Endothelial cell of umbilical vein (primary cell): Measurements from ENCODE around the gene SLA2. TPM values are rescaled to one million over a fixed set of nuclear protein-coding genes. Genes with fewer than 3 reads are reported as not detected.

ENCODE experiments used
- BruUV-seq: library from RNA; stranded (reverse); fragments of 400-500 nt; replicated peaks from 2 replicates; lab custom pipeline; 2021; lab: Mats Ljungman, UMichigan
- CTCF ChIA-PET: fragments of 300-600, 350-600 bp; sonication (Branson Sonifier 250); formaldehyde crosslinking; loops from one replicate; lab custom pipeline; 2021; ENCODE audit warnings: antibody characterized with exemption, inconsistent platforms; lab: Charles Lee
- POLR2A ChIA-PET: fragments of 300-600, 350-600 bp; sonication (Branson Sonifier 250); formaldehyde crosslinking; loops from one replicate; lab custom pipeline; 2021; ENCODE audit warnings: antibody characterized with exemption, inconsistent platforms; lab: Charles Lee
- DNase-seq: peaks from one replicate; pipeline ENCODE4 v3.0.0-alpha.2; 2011; ENCODE audit warnings: low read depth, low spot score
- FAIRE-seq: peaks from 2 replicates; lab custom pipeline; 2011; peaks lifted over from hg19 to GRCh38; lab: Jason Lieb, UNC
- H2AFZ ChIP-seq: 2 replicates; pipeline ENCODE4 v1.6.0; 2012; ENCODE audit warnings: low read depth, low read length, control low read depth, inconsistent platforms
- H3K27ac ChIP-seq: 2 replicates; pipeline ENCODE4 v1.5.1; 2011; ENCODE audit warnings: low read depth, mild to moderate bottlenecking, control low read depth, low read length, moderate library complexity; ENCODE audit not compliant: insufficient read depth
- H3K27me3 ChIP-seq, 2 experiments: 2 replicates each; pipeline versions ENCODE4 v1.6.0 to v1.6.1; 2011; ENCODE audit warnings: low read length in 2 of 2, mixed read lengths in 1 of 2; ENCODE audit not compliant: control insufficient read depth in 2 of 2, insufficient read depth in 2 of 2
- H3K36me3 ChIP-seq, 2 experiments: 2 replicates in 1 of 2; 3 replicates in 1 of 2; pipeline ENCODE4 v1.5.1; 2011; ENCODE audit warnings: low read length in 2 of 2, mild to moderate bottlenecking in 1 of 2, moderate library complexity in 1 of 2; ENCODE audit not compliant: control insufficient read depth in 2 of 2, insufficient read depth in 2 of 2; ENCODE audit errors: extremely low read depth in 1 of 2
- H3K4me1 ChIP-seq: 3 replicates; pipeline ENCODE4 v1.5.1; 2011; ENCODE audit warnings: mild to moderate bottlenecking, low read length; ENCODE audit not compliant: control insufficient read depth, insufficient read depth; ENCODE audit errors: extremely low read depth
- H3K4me2 ChIP-seq: 2 replicates; pipeline ENCODE4 v1.6.1; 2011; ENCODE audit warnings: low read length, control low read depth, mixed read lengths; ENCODE audit not compliant: insufficient read depth
- H3K4me3 ChIP-seq, 3 experiments: fragments of 200-600 bp in 1 of 3; sonication (generic), shearing (Covaris generic) in 1 of 3; replicated peaks in 1 of 3; 2 replicates each; pipeline ENCODE4 v1.5.1; 2011 to 2016; ENCODE audit warnings: control low read depth in 3 of 3, low read length in 3 of 3, mild to moderate bottlenecking in 2 of 3, inconsistent platforms in 1 of 3, low read depth in 1 of 3, moderate library complexity in 1 of 3; ENCODE audit not compliant: insufficient read depth in 1 of 3
- H3K79me2 ChIP-seq: 2 replicates; pipeline ENCODE4 v1.6.0; 2012; ENCODE audit warnings: low read length, inconsistent platforms; ENCODE audit not compliant: control insufficient read depth, insufficient read depth
- H3K9ac ChIP-seq: replicated peaks from 2 replicates; pipeline ENCODE3; 2011; ENCODE audit warnings: low read length, control low read depth; ENCODE audit not compliant: insufficient read depth; ENCODE audit errors: extremely low read depth
- H3K9me1 ChIP-seq: replicated peaks from 3 replicates; pipeline ENCODE4 v1.6.0; 2011; ENCODE audit warnings: mild to moderate bottlenecking, low read length; ENCODE audit not compliant: control insufficient read depth, insufficient read depth; ENCODE audit errors: extremely low read depth
- H3K9me3 ChIP-seq: replicated peaks from 2 replicates; pipeline ENCODE4 v1.5.1; 2012; ENCODE audit warnings: low read length, inconsistent platforms; ENCODE audit not compliant: control insufficient read depth, insufficient read depth
- H4K20me1 ChIP-seq: replicated peaks from 2 replicates; pipeline ENCODE3; 2011; ENCODE audit warnings: mild to moderate bottlenecking, low read length; ENCODE audit not compliant: control insufficient read depth, insufficient read depth; ENCODE audit errors: extremely low read depth
- EZH2 ChIP-seq: IDR thresholded peaks from 2 replicates; pipeline ENCODE4 v1.6.1; 2012; ENCODE audit warnings: borderline replicate concordance, low read depth, mild to moderate bottlenecking, moderate library complexity, low read length, inconsistent platforms; ENCODE audit not compliant: severe bottlenecking
- GATA2 ChIP-seq: IDR thresholded peaks from 2 replicates; pipeline ENCODE4 v1.7.0; 2011; ENCODE audit warnings: low read depth, mild to moderate bottlenecking, moderate library complexity, mixed read lengths, low read length; ENCODE audit not compliant: insufficient read length, insufficient read depth
- JUN ChIP-seq: IDR thresholded peaks from 2 replicates; pipeline ENCODE4 v1.6.1; 2011; ENCODE audit warnings: borderline replicate concordance, low read depth; ENCODE audit not compliant: insufficient read length, insufficient read depth
- MYC ChIP-seq: IDR thresholded peaks from one replicate; pipeline ENCODE4 v1.6.1; 2011; ENCODE audit warnings: mild to moderate bottlenecking, low read depth, low read length
- POLR2A ChIP-seq: IDR thresholded peaks from 2 replicates; pipeline ENCODE4 v1.6.1; 2012; ENCODE audit warnings: low read depth, mild to moderate bottlenecking, control low read depth, low read length
- POLR2AphosphoS5 ChIP-seq: IDR thresholded peaks from 2 replicates; pipeline ENCODE4 v1.6.1; 2012; ENCODE audit warnings: low read depth, mild to moderate bottlenecking, control low read depth, low read length, moderate library complexity; ENCODE audit not compliant: insufficient read depth
- dilution Hi-C: fragments of 300-500 bp; cut with MboI; formaldehyde crosslinking; loops from one replicate; pipeline ENCODE4 v1.15.0; 2019; ENCODE audit warnings: low sequenced_read_pairs; ENCODE audit not compliant: extremely low pct_ligation_motif_present
- intact Hi-C: fragments of 100-400 bp; cut with micrococcal nuclease; formaldehyde crosslinking; loops from one replicate; pipeline ENCODE4 v1.10.0; 2022
- polyA plus RNA-seq, 4 experiments: library from polyadenylated mRNA; depleted of rRNA in 3 of 4; stranded (reverse) in 3 of 4; unstranded in 1 of 4; fragments of >200 nt; gene quantifications; 2 replicates each; pipeline versions ENCODE4 v1.2.1 to v1.2.3, GENCODE V29; 2011 to 2012; ENCODE audit warnings: missing spikeins in 1 of 4
- total RNA-seq: library from RNA; stranded (reverse); gene quantifications from 2 replicates; pipeline ENCODE4 v1.2.3, GENCODE V29; 2021
- TF ChIP-seq, protein P1 (sequence below): IDR thresholded peaks from 2 replicates; pipeline ENCODE4 v1.6.1; 2011; ENCODE audit not compliant: insufficient read depth, insufficient read length

SLA2 gene
- total and polyA plus RNA-seq, 2 donors (not counting 3 experiments of a cell fraction or from before 2014, with no cell fraction given): not detected

DNA sequence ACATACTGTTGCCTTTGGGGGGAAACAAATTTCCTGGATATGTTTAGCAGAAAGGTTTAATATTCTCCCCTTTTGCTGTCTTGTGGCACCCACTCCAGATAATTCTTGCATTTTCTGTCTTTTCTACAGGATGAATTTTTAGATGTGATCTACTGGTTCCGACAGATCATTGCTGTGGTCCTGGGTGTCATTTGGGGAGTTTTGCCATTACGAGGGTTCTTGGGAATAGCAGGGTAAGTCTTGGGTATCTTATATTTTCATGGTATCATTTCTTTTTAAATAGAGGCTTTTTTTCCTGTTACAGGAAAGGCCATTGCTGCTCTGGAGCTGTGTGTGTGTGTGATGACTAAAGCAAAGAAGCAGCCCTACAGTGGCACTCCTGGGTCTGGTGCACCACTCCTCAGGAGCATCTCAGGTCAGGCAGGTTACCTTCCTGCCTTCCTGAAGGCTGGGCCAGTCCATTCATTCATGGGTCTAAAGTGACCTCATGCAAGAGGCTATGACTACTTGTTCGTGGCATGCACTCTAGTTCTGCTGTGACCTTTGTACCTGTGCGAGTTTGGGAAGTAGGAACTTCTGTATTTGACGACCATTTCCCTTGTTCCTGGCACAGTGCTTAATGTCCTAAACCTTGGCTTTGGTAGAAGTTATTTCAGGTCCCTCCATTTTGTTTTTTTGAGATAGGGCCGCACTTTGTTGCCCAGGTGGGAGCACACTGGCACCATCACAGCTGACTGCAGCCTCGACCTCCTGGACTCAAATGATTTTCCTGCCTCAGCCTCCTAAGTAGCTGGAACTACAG lies 38.2 kb downstream of the SLA2 start:
- dilution Hi-C loops (no loop called here), intact Hi-C loops (loop anchor here (5.0 kb wide), 1 partner anchor 145 kb away; no protein-coding TSS in a partner anchor)
- BruUV-seq: no TSS peak
- CTCF ChIA-PET: no interaction called here
- no peaks in the 10 kb centered on the region for H3K9me1 ChIP-seq
- H3K27ac ChIP-seq: no peak overlapping the region
- peak overlapping the region; percentile 2 for H3K4me2 ChIP-seq
- no peaks in the 10 kb centered on the region for H3K9me3 ChIP-seq
- peaks cover 19% of the 10 kb centered on the region for H3K4me1 ChIP-seq
- DNase-seq (no peak), FAIRE-seq (no peak)
- POLR2A ChIA-PET: no interaction called here
- peaks cover 11 to 27% of the 10 kb centered on the region in 2 experiments for H3K36me3 ChIP-seq
- H3K27me3 ChIP-seq: no peaks in the 10 kb centered on the region
- H2AFZ ChIP-seq: no peak overlapping the region
- no peaks in the 10 kb centered on the region for H4K20me1 ChIP-seq
- TF ChIP-seq, protein P1, sequence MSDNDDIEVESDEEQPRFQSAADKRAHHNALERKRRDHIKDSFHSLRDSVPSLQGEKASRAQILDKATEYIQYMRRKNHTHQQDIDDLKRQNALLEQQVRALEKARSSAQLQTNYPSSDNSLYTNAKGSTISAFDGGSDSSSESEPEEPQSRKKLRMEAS: no peak
- no peak for TF ChIP-seq POLR2AphosphoS5
- TF ChIP-seq EZH2: no peak
- no peak for TF ChIP-seq MYC
- no peak for TF ChIP-seq JUN
- no peak for TF ChIP-seq GATA2
- no peak for TF ChIP-seq POLR2A
- H3K9ac ChIP-seq: no peak overlapping the region
- H3K79me2 ChIP-seq: peaks cover 28% of the 10 kb centered on the region
- no peak overlapping the region for H3K4me3 ChIP-seq
